HG03432 (cell line): ENCODE data around the gene RBM39.
"Not testable (repeated sequence)": the region's sequence is repeated elsewhere in the genome, so short reads cannot be mapped to it uniquely, and the experiment has no call there.

ENCODE experiments used
- ATAC-seq: cut with Tn5 transposase; IDR thresholded peaks from one replicate; pipeline ENCODE4 v1.9.1; 2021; ENCODE audit warnings: mild to moderate bottlenecking, moderate library complexity; ENCODE audit not compliant: unreplicated experiment

RBM39 gene

GRCh38 chr20:35741892-35742740 lies at the start of gene RBM39:
Gene RBM39, minus strand, starts transcription at chr20:35742260. Its CDS starts 1,386 bp downstream, at chr20:35740874.
- ATAC-seq, result peak; percentile 86

GRCh38 chr20:35791821-35792220 lies 49.8 kb upstream of the RBM39 start:
- ATAC-seq, result no peak

GRCh38 chr20:35791097-35791496 lies 49.0 kb upstream of the RBM39 start:
- no peak for ATAC-seq

DNA sequence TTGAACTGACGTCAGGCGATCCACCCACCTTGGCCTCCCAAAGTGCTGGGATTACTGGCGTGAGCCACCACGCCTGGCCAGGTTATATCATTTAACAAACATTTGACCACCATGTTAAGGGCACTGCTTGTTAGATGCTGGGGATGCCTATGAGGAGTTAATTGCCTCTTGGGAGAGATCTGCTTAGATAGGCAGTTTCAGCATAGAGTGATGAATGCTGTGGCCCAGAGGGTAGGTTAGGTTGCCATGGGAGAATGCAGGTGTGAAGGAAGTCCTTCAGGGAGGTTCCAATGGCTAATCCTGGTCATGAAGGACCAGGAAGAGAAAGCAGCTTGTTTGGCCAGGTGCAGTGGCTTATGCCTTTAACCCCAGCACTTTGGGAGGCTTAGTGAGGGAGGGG lies 46.7 kb upstream of the RBM39 start:
- ATAC-seq, result no peak

DNA sequence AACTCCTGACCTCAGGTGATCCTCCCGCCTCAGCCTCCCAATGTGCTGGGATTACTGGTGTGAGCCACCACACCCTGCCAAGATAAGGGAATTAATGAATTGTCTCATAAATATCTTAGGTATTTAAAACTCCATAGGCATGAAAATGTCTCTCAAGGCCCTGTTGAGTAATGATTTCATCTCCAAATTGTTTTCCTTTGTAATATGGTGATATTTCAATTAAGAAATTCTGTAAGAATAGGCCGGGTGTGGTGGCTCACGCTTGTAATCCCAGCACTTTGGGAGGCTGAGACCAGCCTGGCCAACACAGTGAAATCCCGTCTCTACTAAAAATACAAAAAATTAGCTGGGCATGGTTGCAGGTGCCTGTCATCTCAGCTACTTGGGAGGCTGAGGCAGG lies 43.5 kb upstream of the RBM39 start:
- ATAC-seq, result not testable (repeated sequence)

DNA sequence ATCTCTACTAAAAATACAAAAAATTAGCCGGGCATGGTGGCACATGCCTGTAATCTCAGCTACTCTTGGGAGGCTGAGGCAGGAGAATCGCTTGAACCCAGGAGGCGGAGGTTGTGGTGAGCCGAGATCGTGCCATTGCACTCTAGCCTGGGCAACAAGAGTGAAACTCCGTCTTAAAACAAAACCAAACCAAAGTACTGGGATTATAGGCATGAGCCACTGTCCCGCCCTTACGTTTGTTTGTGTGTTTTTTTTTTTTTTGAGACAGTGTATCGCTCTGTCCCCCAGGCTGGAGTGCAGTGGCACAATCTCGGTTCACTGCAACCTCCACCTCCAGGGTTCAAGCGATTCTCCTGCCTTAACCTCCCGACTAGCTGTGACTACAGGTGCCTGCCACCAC lies 41.8 kb upstream of the RBM39 start:
- ATAC-seq, result not testable (repeated sequence)

DNA sequence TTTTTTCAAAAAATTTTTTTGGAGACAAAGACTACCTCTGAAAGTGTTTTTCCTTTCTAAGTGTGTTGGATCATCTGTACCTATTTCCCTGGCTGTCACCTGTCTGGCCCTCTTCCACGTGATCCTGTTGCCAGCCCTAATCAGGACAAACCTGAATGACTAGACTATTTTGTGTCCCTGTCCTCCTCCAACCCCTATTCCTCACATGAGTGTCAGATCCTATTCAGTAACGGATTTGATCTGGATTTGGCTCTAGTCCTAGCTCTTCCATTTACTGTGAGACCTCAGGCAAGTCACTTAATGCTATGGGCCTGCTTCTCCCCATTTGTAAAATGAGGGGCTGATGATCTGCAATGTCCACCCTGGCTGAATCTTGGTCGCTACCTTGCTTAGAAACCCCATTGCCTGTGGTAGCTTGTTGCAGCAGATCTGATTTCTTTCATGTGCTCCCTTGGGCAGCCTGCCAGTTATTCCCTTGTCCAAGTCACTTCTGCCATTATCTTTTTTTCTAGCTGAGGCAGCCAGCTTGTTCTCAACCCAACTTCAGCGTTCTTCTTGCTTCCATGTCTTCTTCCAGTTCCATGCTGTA lies 34.5 kb upstream of the RBM39 start:
- no peak for ATAC-seq

DNA sequence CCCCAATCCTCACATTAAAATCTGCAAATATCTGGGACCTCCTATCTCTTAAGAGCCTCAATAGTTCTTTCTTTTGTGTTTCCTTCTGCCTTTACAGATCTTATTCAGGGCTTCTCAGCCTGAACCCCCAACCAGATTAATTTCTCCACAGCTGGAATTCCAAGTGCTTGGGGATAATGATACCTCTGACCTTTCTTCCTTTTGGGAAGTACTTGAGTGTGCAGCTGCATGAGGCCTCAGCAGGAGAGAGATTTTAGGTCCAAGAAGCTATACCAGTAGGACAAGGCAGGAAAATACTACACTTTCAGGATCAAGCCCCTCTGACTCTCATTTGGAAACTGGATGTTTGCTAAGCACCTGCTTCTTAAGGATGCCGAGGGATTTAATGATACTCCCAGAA lies 32.3 kb upstream of the RBM39 start:
- ATAC-seq, result no peak

DNA sequence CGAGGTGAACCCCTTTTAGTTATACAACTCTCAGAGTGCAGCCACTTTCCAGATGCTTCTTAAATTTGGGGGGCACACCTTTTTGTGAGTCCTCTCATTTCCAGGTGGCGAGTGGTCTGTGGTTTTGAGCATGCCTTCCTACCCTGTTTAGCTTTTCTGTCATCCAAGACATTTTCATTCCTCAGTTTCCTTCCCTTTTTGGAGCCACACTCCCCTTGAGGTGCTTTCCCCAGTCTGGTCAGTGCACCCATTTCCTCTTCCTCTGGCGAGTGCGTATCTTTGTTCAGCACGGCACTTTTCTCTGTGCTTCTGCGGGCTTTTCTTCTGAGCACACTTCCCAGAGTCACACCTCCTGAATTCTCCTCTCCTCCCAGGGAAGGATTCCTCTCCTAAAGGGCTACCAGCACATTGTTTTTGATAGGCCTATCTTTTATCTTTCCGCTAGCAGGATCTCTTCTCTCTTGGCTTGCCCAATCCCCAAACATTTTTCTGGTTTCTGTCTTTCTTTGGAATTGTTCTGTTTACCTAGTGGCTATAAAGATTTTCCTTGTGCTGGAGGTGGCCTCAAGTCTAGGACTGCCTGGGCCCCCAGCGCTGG lies 31.2 kb upstream of the RBM39 start:
- no peak for ATAC-seq

GRCh38 chr20:35772563-35773058 lies 30.6 kb upstream of the RBM39 start:
- ATAC-seq, result no peak

GRCh38 chr20:35771689-35772562 lies 29.9 kb upstream of the RBM39 start, which contains the start of gene PHF20:
Gene PHF20, plus strand, starts transcription at chr20:35772015. Its CDS starts 29,508 bp downstream, at chr20:35801523.
- ATAC-seq, result peak; percentile 84

DNA sequence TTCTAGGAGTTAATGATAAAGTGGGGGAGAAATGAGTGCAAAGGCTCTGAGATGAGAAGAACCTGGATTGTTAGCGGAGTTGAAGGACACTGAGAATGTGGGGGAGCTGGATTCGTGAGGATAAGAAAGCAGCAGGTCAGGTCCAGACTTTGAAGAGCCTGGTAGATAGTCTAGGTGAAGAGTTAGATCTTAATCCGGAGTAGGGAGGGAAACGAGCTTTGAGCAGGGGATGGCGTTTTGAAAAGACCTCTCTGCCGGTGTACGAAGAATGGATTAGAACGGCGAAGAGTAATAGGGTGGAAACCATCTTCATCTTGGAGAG lies 29.3 kb upstream of the RBM39 start:
- no peak for ATAC-seq

DNA sequence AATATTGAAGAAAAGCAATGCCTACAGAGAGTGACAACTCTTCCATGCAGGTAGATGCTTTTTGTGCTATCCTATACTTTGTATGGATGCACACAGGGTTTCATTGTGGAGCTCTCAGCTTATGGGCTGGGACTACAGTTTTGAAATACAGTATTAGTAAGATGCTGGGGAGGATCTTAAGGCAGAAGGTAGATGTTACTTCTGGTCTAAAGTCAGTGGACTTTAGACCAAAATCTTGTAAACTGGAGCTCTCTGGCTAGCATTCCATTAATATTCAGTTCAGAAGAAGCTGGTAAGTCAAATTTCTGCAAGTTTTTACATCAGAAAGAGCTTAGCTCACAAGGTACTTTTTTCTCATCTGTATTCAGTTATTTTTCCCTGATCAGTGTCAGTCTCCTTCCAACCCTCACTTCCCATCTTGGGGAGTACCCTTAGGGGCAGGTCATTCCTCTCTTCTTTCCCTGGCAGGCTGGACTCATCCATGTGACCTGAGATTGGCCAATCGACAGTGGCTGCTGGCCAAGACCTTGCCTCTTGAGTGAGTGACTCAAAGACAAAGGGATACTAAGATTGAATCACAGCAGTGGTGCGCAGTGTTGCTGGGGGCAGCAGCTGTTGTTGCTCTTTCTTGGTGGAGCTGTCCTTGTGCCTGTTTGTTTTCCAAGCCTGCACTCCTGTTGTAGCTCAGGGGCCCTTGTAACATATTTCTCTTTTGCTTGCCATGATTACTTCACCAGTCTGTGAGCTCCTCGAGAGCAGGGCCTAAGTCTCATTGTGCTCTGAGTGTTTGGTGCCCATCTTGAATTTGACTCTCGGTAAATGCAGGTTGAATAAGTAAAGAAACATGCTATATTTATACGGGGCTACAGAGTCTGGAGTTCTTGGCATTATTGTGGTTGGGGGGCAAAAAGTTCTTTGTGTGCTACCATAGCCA lies 26.9 kb upstream of the RBM39 start:
- no peak for ATAC-seq

DNA sequence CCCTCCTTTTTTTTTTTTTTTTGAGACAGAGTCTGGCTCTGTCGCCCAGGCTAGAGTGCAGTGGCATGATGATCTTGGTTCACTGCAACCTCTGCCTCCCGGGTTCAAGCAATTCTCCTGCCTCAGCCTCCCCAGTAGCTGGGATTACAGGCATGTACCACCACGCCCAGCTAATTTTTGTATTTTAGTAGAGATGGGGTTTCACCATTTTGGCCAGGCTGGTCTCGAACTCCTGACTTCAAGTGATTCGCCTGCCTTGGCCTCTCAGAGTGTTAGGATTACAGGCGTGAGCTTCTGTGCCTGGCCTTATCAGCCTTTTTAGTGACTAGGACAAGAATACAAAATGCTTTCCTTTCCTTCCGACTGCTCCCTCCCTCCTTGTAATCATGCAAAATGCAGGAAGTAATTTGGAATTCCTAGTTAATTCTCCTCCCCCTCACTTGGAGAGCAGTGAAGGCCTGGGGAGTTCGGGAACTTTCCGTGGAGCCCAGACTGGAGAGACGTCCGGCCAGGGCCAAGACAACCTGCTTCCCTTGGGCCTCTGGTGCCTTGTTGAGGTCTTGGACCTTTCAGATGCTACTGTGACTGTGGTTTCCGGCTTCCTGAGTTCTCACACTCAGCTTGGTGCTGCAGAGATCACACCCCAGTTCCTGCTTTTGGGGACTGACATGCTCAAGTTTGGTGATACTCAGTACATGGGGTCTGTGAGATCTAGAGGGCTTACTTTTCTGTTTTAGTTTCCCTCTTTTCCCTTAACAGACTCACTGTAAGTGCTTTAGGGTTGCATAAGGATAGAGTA lies 25.8 kb upstream of the RBM39 start:
- peak; percentile 42 for ATAC-seq

DNA sequence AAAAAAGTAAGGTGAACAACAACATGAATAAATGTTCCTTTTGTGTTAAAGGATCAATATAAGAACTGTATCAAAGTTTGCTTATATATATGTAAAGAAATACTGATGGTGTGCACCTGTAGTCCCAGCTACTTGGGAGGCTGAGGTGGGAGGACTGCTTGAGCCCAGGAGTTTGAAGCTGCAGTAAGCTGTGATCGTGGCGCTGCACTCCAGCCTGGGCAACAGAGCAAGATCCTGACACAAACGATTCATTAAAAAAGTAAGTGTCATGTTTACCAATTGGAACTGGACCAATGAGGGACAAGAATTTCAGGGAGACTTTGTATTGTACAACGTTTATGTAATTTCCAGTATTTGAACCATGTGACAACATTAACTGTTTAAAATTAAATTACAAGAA lies 24.8 kb upstream of the RBM39 start:
- ATAC-seq, result no peak

GRCh38 chr20:35764936-35765335 lies 22.9 kb upstream of the RBM39 start:
- not testable (repeated sequence) for ATAC-seq

GRCh38 chr20:35762461-35762860 lies 20.4 kb upstream of the RBM39 start:
- no peak for ATAC-seq

DNA sequence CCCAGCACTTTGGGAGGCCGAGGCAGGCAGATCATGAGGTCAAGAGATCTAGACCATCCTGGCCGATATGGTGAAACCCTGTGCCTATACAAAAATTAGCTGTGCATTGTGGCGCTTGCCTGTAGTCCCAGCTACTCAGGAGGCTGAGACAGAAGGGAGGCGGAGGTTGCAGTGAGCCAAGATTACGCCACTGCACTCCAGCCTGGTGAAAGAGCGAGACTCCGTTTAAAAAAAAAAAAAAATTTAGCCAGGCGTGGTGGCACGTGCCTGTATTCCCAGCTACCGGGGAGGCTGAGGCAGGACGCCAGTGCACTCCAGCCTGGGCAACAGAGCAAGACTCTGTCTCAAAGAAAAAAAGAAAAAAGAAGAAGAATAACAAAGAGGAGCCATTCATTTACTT lies 19.5 kb upstream of the RBM39 start:
- not testable (repeated sequence) for ATAC-seq

DNA sequence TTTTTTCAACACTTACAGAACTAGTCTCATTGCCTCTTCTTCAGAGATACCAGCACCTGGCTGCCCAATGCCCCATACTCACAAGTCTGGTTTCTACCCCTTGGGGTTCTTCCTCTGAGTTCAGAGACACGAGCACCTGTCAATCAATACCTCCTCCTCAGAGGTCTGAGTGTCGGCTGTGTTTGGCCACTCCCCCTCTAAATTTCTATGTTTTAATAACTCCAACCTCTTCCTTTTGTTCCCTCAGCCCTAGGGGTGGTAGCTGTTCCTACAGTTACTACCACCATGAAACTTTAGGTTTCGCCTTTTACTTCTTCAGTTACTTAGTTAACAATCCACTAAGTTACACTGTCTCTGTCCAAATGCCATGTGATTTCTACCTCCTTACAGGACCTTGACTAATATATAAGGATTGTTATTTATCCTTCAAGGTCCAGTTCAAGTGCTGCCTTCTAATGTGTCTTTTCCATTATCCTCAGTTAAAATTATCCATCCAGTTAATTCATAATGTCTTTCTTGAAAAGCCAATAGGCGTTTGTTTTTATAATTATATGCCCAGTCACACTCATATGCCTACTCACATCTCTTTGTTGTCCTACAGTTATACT lies 15.1 kb upstream of the RBM39 start:
- ATAC-seq, result no peak
